ENCODE results near the gene MARCKSL1. TPM values are rescaled to one million over a fixed set of nuclear protein-coding genes. Genes with fewer than 3 reads are reported as not detected.
"Not testable (repeated sequence)": the region's sequence is repeated elsewhere in the genome, so short reads cannot be mapped to it uniquely, and the experiment has no call there.

MARCKSL1 gene
- total RNA-seq, 1 experiment from 2014 or later = 457 TPM

DNA sequence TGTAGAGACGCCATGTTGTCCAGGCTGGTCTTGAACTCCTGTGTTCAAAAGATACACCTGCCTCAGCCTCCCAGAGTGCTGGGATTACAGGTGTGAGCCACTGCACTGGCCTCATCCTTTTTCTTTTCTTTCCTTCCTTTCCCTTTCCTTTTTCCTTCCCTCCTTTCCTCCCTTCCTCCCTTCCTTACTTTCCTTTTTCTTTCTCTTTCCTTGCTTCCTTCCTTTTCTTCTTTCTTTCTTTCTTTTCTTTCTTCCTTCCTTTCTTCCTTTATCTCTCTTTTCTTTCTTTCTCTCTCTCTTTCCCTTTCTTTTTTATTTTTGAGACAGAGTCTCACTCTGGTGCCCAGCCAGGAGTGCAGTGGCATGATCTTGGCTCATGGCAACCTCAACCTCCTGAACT, 20.4 kb upstream of the MARCKSL1 start:
- peaks cover 9% of the 10 kb centered on the region for H3K23me2 ChIP-seq (ENCODE audit: insufficient read length, low read depth, low read length, poor library complexity, severe bottlenecking)
- H2BK12ac ChIP-seq (ENCODE audit: insufficient read length, low read depth, low read length) = no peak overlapping the region
- Mint-ChIP-seq H3K36me3 (ENCODE audit: insufficient read depth in 1 of 3, low read depth in 3 of 3) (peaks cover 5 to 22% (median 9%) of the 10 kb centered on the region in 3 experiments; a peak in 5 of 7 replicates), H3K27ac (no peak overlapping the region; a peak in 1 of 7 replicates), H3K9me3 (no peaks in the 10 kb centered on the region), H3K4me1 (peaks cover 19 to 20% of the 10 kb centered on the region in 2 experiments), H3K27me3 (ENCODE audit: low read depth) (peaks cover 22% of the 10 kb centered on the region), H3K4me3 (no peak overlapping the region)
- H4K8ac ChIP-seq (replicated peaks; ENCODE audit: insufficient read length, low read depth, low read length) = no peak overlapping the region
- H3K4me2 ChIP-seq (ENCODE audit: insufficient read depth, insufficient read length, low read length) = no peak overlapping the region
- no peak overlapping the region for H3T11ph ChIP-seq (ENCODE audit: low read length)
- no peak overlapping the region for H2BK5ac ChIP-seq (ENCODE audit: insufficient read length, low read length)
- H3K56ac ChIP-seq (ENCODE audit: insufficient read length, low read depth, low read length) = no peak overlapping the region
- no peaks in the 10 kb centered on the region for H3K79me2 ChIP-seq (ENCODE audit: insufficient read depth, low read length)
- H2AK5ac ChIP-seq (ENCODE audit: insufficient read length, low read length) = no peak overlapping the region
- H3K18ac ChIP-seq (ENCODE audit: insufficient read length, low read depth, low read length) = no peak overlapping the region
- no peak overlapping the region for H2BK15ac ChIP-seq (ENCODE audit: low read depth, low read length)
- H3K23ac ChIP-seq (ENCODE audit: insufficient read length, low read depth, low read length) = no peak overlapping the region
- no peaks in the 10 kb centered on the region for H4K20me1 ChIP-seq (ENCODE audit: control insufficient read depth, insufficient read depth, insufficient read length)
- H2AFZ ChIP-seq (ENCODE audit: low read length) = no peak overlapping the region
- H3K27ac ChIP-seq (ENCODE audit: insufficient read length, low read depth, low read length) = no peak overlapping the region
- no peak overlapping the region for H3K14ac ChIP-seq (ENCODE audit: insufficient read depth, low read length)
- H3K4ac ChIP-seq (ENCODE audit: low read depth, low read length) = no peak overlapping the region
- H2BK120ac ChIP-seq (ENCODE audit: low read depth, low read length, poor library complexity, severe bottlenecking) = no peak overlapping the region
- no peaks in the 10 kb centered on the region; the same call in 1 of the 2 replicates for H3K27me3 ChIP-seq (ENCODE audit: insufficient read depth, low read length)
- H2BK20ac ChIP-seq (ENCODE audit: low read depth, low read length, poor library complexity, severe bottlenecking) = no peak overlapping the region
- no peaks in the 10 kb centered on the region for H3K9me3 ChIP-seq (ENCODE audit: control insufficient read depth, low read depth, low read length)
- DNase-seq = no peak
- no peaks in the 10 kb centered on the region for H3K4me1 ChIP-seq (ENCODE audit: insufficient read depth, low read length)
- H3K9ac ChIP-seq (ENCODE audit: extremely low read depth, insufficient read length, low read length) = no peak overlapping the region
- no peak overlapping the region for H4K91ac ChIP-seq (ENCODE audit: insufficient read length, low read depth, low read length)
- no peaks in the 10 kb centered on the region for H3K79me1 ChIP-seq (ENCODE audit: insufficient read depth, low read depth, low read length, poor library complexity, severe bottlenecking)
- TF ChIP-seq, protein P1, sequence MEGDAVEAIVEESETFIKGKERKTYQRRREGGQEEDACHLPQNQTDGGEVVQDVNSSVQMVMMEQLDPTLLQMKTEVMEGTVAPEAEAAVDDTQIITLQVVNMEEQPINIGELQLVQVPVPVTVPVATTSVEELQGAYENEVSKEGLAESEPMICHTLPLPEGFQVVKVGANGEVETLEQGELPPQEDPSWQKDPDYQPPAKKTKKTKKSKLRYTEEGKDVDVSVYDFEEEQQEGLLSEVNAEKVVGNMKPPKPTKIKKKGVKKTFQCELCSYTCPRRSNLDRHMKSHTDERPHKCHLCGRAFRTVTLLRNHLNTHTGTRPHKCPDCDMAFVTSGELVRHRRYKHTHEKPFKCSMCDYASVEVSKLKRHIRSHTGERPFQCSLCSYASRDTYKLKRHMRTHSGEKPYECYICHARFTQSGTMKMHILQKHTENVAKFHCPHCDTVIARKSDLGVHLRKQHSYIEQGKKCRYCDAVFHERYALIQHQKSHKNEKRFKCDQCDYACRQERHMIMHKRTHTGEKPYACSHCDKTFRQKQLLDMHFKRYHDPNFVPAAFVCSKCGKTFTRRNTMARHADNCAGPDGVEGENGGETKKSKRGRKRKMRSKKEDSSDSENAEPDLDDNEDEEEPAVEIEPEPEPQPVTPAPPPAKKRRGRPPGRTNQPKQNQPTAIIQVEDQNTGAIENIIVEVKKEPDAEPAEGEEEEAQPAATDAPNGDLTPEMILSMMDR (conservative IDR thresholded peaks at IDR 0.05) = no peak
- WGBS (ENCODE audit: extremely low coverage, insufficient read length, low lambda C conversion rate) = no CpG with 5 or more reads among the region's 1 CpG
- no peak overlapping the region for H4K5ac ChIP-seq (ENCODE audit: insufficient read length, low read depth, low read length)

DNA sequence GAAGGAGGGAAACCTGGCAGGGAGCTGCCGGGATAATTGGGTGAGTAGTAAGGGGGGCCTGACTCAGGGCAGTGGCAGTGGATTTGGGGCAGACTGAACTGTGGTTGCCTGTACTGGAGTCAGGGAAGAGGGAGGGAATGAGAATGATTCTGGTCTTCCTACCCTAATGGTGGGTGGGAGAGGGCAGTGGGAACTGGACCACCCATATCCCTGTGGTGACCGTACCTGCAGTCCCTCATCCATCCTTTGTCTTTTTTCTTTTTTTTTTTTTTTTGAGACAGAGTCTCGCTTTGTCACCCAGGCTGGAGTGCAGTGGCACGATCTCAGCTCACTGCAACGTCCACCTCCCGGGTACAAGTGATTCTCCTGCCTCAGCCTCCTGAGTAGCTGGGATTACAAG, 19.7 kb upstream of the MARCKSL1 start:
- H3K9me3 ChIP-seq (ENCODE audit: control insufficient read depth, low read depth, low read length); H2BK20ac ChIP-seq (ENCODE audit: low read depth, low read length, poor library complexity, severe bottlenecking); H4K8ac ChIP-seq (replicated peaks; ENCODE audit: insufficient read length, low read depth, low read length); H3T11ph ChIP-seq (ENCODE audit: low read length); H3K23me2 ChIP-seq (ENCODE audit: insufficient read length, low read depth, low read length, poor library complexity, severe bottlenecking); H3K27me3 ChIP-seq (ENCODE audit: insufficient read depth, low read length); H4K5ac ChIP-seq (ENCODE audit: insufficient read length, low read depth, low read length); H3K4me1 ChIP-seq (ENCODE audit: insufficient read depth, low read length); H3K79me1 ChIP-seq (ENCODE audit: insufficient read depth, low read depth, low read length, poor library complexity, severe bottlenecking); H2BK5ac ChIP-seq (ENCODE audit: insufficient read length, low read length); H3K9me3 Mint-ChIP-seq; H4K20me1 ChIP-seq (ENCODE audit: control insufficient read depth, insufficient read depth, insufficient read length); H3K23ac ChIP-seq (ENCODE audit: insufficient read length, low read depth, low read length); H3K4ac ChIP-seq (ENCODE audit: low read depth, low read length); H3K56ac ChIP-seq (ENCODE audit: insufficient read length, low read depth, low read length); H2AK5ac ChIP-seq (ENCODE audit: insufficient read length, low read length); H3K79me2 ChIP-seq (ENCODE audit: insufficient read depth, low read length); H3K4me3 Mint-ChIP-seq; H3K4me2 ChIP-seq (ENCODE audit: insufficient read depth, insufficient read length, low read length); H2BK15ac ChIP-seq (ENCODE audit: low read depth, low read length); H3K27ac ChIP-seq (ENCODE audit: insufficient read length, low read depth, low read length); H4K91ac ChIP-seq (ENCODE audit: insufficient read length, low read depth, low read length); H2BK120ac ChIP-seq (ENCODE audit: low read depth, low read length, poor library complexity, severe bottlenecking); H2BK12ac ChIP-seq (ENCODE audit: insufficient read length, low read depth, low read length); H2AFZ ChIP-seq (ENCODE audit: low read length); DNase-seq; H3K9ac ChIP-seq (ENCODE audit: extremely low read depth, insufficient read length, low read length); H3K27ac Mint-ChIP-seq; H3K14ac ChIP-seq (ENCODE audit: insufficient read depth, low read length); H3K18ac ChIP-seq (ENCODE audit: insufficient read length, low read depth, low read length): not testable (repeated sequence)
- H3K4me1 Mint-ChIP-seq = peaks cover 16 to 18% of the 10 kb centered on the region in 2 experiments
- peaks cover 6 to 21% (median 9%) of the 10 kb centered on the region in 3 experiments; a peak in 6 of 7 replicates for H3K36me3 Mint-ChIP-seq (ENCODE audit: insufficient read depth in 1 of 3, low read depth in 3 of 3)
- peaks cover 20% of the 10 kb centered on the region for H3K27me3 Mint-ChIP-seq (ENCODE audit: low read depth)
- WGBS (ENCODE audit: extremely low coverage, insufficient read length, low lambda C conversion rate) = no CpG with 5 or more reads among the region's 6 CpGs

Data from H9 (cell line).